HG02943 (cell line): ENCODE measurements around the gene EML4.
"Not testable (repeated sequence)": the region's sequence is repeated elsewhere in the genome, so short reads cannot be mapped to it uniquely, and the experiment has no call there.

Experiments used
- ATAC-seq: cut with Tn5 transposase; IDR thresholded peaks from one replicate; pipeline ENCODE4 v1.9.1; 2021; ENCODE audit warnings: mild to moderate bottlenecking, low read depth, moderate library complexity; ENCODE audit not compliant: unreplicated experiment

The EML4 gene

GRCh38 chr2:42327125-42327524 is 158.0 kb downstream of the EML4 start:
- ATAC-seq, result no peak

GRCh38 chr2:42328148-42328833 is 159.1 kb downstream of the EML4 start:
- ATAC-seq, result no peak

- ATAC-seq, result no peak
These were observed 159.8 kb downstream of the EML4 start for GRCh38 chr2:42328923-42329322.

- ATAC-seq, result no peak
These were observed 160.6 kb downstream of the EML4 start for GRCh38 chr2:42329736-42330135.

GRCh38 chr2:42331569-42332284 is 162.6 kb downstream of the EML4 start:
- no peak for ATAC-seq

- ATAC-seq, result no peak
These were observed 163.4 kb downstream of the EML4 start for GRCh38 chr2:42332575-42332974.

GRCh38 chr2:42333579-42333978 is 164.4 kb downstream of the EML4 start:
- no peak for ATAC-seq

GRCh38 chr2:42334220-42334619 is 165.1 kb downstream of the EML4 start:
- no peak for ATAC-seq

- not testable (repeated sequence) for ATAC-seq
These were observed 165.7 kb downstream of the EML4 start for GRCh38 chr2:42334865-42335264.

GRCh38 chr2:42335514-42336104 is 166.5 kb downstream of the EML4 start:
- no peak for ATAC-seq

- no peak for ATAC-seq
These were observed 167.3 kb downstream of the EML4 start for GRCh38 chr2:42336361-42336965.

GRCh38 chr2:42337356-42337820 is 168.2 kb downstream of the EML4 start:
- no peak for ATAC-seq

- no peak for ATAC-seq
These were observed 168.9 kb downstream of the EML4 start for GRCh38 chr2:42337846-42338566.

GRCh38 chr2:42338567-42339190 is 169.5 kb downstream of the EML4 start:
- no peak for ATAC-seq

- ATAC-seq, result no peak
These were observed 170.2 kb downstream of the EML4 start for GRCh38 chr2:42339191-42339912.

GRCh38 chr2:42340045-42340937 is 171.1 kb downstream of the EML4 start:
- ATAC-seq, result no peak

GRCh38 chr2:42340938-42341636 is 171.9 kb downstream of the EML4 start:
- no peak for ATAC-seq
